ENCODE data around the gene SPCS3. TPM values are rescaled to one million over a fixed set of nuclear protein-coding genes. Genes with fewer than 3 reads are reported as not detected.

The SPCS3 gene
- total and polyA plus RNA-seq, 2 experiments from 2014 or later: 39.0 to 47.1 TPM

DNA sequence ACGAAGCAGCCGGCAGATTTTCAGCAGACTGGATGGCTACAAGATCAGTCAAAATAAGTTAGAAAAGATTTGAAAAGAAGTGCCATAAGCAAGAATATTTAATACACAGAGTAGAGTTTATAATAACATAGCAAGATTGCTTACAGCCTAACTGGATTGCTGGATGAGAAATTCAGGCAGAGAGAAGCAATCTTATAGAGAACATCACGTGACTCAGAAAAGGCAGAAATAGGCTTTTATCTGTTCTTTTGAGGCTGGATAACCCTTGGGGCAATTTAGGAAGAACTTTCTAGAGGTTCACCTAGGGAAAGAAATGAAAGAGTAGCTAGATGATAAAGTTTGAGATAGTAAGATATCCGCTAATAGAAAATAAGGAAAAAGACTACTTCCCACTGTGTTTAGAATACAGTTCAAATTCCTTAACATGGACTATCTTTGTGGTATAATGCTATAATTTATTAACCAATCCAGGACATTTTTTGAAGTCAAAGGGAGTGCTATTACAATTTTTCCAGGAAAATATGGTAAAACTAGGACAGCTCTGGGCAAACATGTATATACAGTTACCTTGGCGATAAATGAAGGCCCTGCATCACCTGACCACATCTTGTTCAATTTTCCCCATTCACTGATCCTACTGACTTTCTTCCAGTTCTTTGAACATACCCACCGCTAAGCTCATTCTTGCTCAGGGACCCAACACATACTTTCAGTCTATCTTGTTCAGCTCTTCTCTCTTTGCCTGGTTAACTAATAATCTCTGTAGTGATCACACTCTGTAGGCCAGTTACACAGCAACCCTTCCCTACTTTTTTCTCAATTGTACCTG, 12.7 kb upstream of the SPCS3 start:
- Histone ChIP-seq H3K4me1 (ENCODE audit: low read depth) (no peaks in the 10 kb centered on the region), H3K27ac (no peak overlapping the region), H3K9me3 (ENCODE audit: low read depth) (no peaks in the 10 kb centered on the region), H3K36me3 (no peaks in the 10 kb centered on the region), H3K4me3 (no peak overlapping the region), H3K27me3 (no peaks in the 10 kb centered on the region)
- DNase-seq (ENCODE audit: low read depth in 1 of 2, low spot score in 1 of 2): no peak
- TF ChIP-seq, protein P1, sequence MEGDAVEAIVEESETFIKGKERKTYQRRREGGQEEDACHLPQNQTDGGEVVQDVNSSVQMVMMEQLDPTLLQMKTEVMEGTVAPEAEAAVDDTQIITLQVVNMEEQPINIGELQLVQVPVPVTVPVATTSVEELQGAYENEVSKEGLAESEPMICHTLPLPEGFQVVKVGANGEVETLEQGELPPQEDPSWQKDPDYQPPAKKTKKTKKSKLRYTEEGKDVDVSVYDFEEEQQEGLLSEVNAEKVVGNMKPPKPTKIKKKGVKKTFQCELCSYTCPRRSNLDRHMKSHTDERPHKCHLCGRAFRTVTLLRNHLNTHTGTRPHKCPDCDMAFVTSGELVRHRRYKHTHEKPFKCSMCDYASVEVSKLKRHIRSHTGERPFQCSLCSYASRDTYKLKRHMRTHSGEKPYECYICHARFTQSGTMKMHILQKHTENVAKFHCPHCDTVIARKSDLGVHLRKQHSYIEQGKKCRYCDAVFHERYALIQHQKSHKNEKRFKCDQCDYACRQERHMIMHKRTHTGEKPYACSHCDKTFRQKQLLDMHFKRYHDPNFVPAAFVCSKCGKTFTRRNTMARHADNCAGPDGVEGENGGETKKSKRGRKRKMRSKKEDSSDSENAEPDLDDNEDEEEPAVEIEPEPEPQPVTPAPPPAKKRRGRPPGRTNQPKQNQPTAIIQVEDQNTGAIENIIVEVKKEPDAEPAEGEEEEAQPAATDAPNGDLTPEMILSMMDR (IDR thresholded peaks at IDR 0.05; ENCODE audit: low read depth, low read length): no peak

- H3K4me1 ChIP-seq (ENCODE audit: low read depth): no peaks in the 10 kb centered on the region
- H3K36me3 ChIP-seq: no peaks in the 10 kb centered on the region
- no peak overlapping the region for H3K4me3 ChIP-seq
- TF ChIP-seq, protein P1 (IDR thresholded peaks at IDR 0.05; ENCODE audit: low read depth, low read length): no peak
- DNase-seq (ENCODE audit: low read depth in 1 of 2, low spot score in 1 of 2): no peak
- no peaks in the 10 kb centered on the region for H3K27me3 ChIP-seq
- H3K9me3 ChIP-seq (ENCODE audit: low read depth): no peaks in the 10 kb centered on the region
- H3K27ac ChIP-seq: no peak overlapping the region
These were observed 12.2 kb upstream of the SPCS3 start for GRCh38 chr4:176307666-176307930.

GRCh38 chr4:176308441-176308840, 11.3 kb upstream of the SPCS3 start:
- DNase-seq (ENCODE audit: low read depth in 1 of 2, low spot score in 1 of 2): no peak
- H3K27me3 ChIP-seq: no peaks in the 10 kb centered on the region
- no peaks in the 10 kb centered on the region for H3K36me3 ChIP-seq
- H3K4me3 ChIP-seq: no peak overlapping the region
- H3K4me1 ChIP-seq (ENCODE audit: low read depth): no peaks in the 10 kb centered on the region
- TF ChIP-seq, protein P1 (IDR thresholded peaks at IDR 0.05; ENCODE audit: low read depth, low read length): no peak
- H3K9me3 ChIP-seq (ENCODE audit: low read depth): no peaks in the 10 kb centered on the region
- no peak overlapping the region for H3K27ac ChIP-seq

GRCh38 chr4:176309046-176309445, 10.7 kb upstream of the SPCS3 start:
- H3K9me3 ChIP-seq (ENCODE audit: low read depth): no peaks in the 10 kb centered on the region
- H3K27ac ChIP-seq: no peak overlapping the region
- TF ChIP-seq, protein P1 (IDR thresholded peaks at IDR 0.05; ENCODE audit: low read depth, low read length): no peak
- H3K4me3 ChIP-seq: no peak overlapping the region
- no peaks in the 10 kb centered on the region for H3K4me1 ChIP-seq (ENCODE audit: low read depth)
- H3K27me3 ChIP-seq: no peaks in the 10 kb centered on the region
- H3K36me3 ChIP-seq: no peaks in the 10 kb centered on the region
- no peak for DNase-seq (ENCODE audit: low read depth in 1 of 2, low spot score in 1 of 2)

- Histone ChIP-seq H3K27ac (no peak overlapping the region), H3K4me1 (ENCODE audit: low read depth) (no peaks in the 10 kb centered on the region), H3K27me3 (no peaks in the 10 kb centered on the region), H3K4me3 (no peak overlapping the region), H3K9me3 (ENCODE audit: low read depth) (no peaks in the 10 kb centered on the region), H3K36me3 (no peaks in the 10 kb centered on the region)
- no peak for DNase-seq (ENCODE audit: low read depth in 1 of 2, low spot score in 1 of 2)
- TF ChIP-seq, protein P1 (IDR thresholded peaks at IDR 0.05; ENCODE audit: low read depth, low read length): no peak
These were observed 10.0 kb upstream of the SPCS3 start for GRCh38 chr4:176309772-176310171.

All from cardiac muscle cell (in vitro differentiated cells and primary cell).